Testis (tissue), 3 donors: ENCODE measurements around the gene GRIK1. TPM values are rescaled to one million over a fixed set of nuclear protein-coding genes. Genes with fewer than 3 reads are reported as not detected.

Experiments used
- DNase-seq: peaks from one replicate; pipeline ENCODE4 v3.0.0-alpha.2; 2019
- H3K27ac ChIP-seq, 2 donors: fragments of 200-600 bp; sonication (generic); one replicate each; pipeline ENCODE4 v1.5.1; 2019
- H3K27me3 ChIP-seq: fragments of 200-600 bp; sonication (generic); one replicate; pipeline ENCODE4 v1.5.1; 2019
- H3K36me3 ChIP-seq: fragments of 200-600 bp; sonication (generic); one replicate; pipeline ENCODE4 v1.5.1; 2017; ENCODE audit warnings: low read depth; ENCODE audit errors: missing control alignments
- H3K4me1 ChIP-seq: fragments of 200-600 bp; sonication (generic); one replicate; pipeline ENCODE4 v1.5.1; 2019
- H3K4me3 ChIP-seq, 2 donors: fragments of 200-600 bp; sonication (generic); one replicate each; pipeline ENCODE4 v1.5.1; 2017 to 2019
- H3K9me3 ChIP-seq: fragments of 200-600 bp; sonication (generic); one replicate; pipeline ENCODE4 v1.5.1; 2017
- POLR2A ChIP-seq: fragments of 450-650 bp; IDR thresholded peaks from one replicate; pipeline ENCODE4 v1.6.1; 2017; ENCODE audit warnings: antibody characterized with exemption, mild to moderate bottlenecking, moderate library complexity
- WGBS, 2 donors: methylation state at CpG; one replicate each; pipeline ENCODE4 v1.1.5; 2018; 5-methylcytosine and 5-hydroxymethylcytosine counted together
- intact Hi-C: fragments of 100-400 bp; cut with DNase I; formaldehyde crosslinking; loops from one replicate; pipeline ENCODE4 v1.15.1; 2023; ENCODE audit warnings: low total_unique reads
- polyA plus RNA-seq: library from polyadenylated mRNA; stranded (reverse); fragments of 350-450 nt; fragmentation: Illumina TruSeq; extraction: RNeasy Lipid Tissue Mini Kit (QIAGEN cat#74804); gene quantifications from one replicate; pipeline ENCODE4 v1.2.3, GENCODE V29; 2014; ENCODE audit warnings: low read depth, low replicate concordance; ENCODE audit not compliant: insufficient read depth
- total RNA-seq, 2 donors: library from RNA; depleted of rRNA; stranded (reverse); fragments of >200 nt; gene quantifications; one replicate each; pipeline ENCODE4 v1.2.3, GENCODE V29; 2016
- TF ChIP-seq, protein P1 (sequence below), 3 experiments: fragments of 450-650 bp in 2 of 3; fragments of 200-600 bp in 1 of 3; sonication (generic) in 1 of 3; IDR thresholded peaks; one replicate each; pipeline ENCODE4 v1.5.1; 2016 to 2019; ENCODE audit warnings: antibody characterized with exemption in 3 of 3, mild to moderate bottlenecking in 2 of 3, moderate library complexity in 1 of 3

Gene GRIK1
- total and polyA plus RNA-seq, 3 donors from 2014 or later = 0.08 to 0.25 (median 0.20) TPM

DNA sequence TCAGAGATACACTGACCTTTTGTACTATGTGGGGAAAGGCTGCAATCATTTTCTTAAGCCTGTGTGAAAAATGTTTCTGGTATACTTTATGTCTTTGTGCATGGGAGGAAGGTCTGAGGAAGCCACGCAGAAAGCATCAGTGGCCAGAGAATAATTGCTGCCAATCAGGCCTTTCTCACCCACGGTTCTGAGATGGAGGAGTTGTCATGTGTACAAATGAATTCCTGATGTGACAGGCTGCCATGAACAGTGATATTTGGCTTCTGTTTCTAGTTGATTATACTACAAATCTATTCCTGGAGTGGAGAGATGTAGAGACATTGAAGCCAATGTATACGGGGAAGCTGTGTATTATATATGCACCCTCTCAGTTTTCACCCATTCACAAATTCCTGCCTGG lies 142.6 kb downstream of the GRIK1 start:
- Histone ChIP-seq H3K36me3 (no peaks in the 10 kb centered on the region), H3K9me3 (no peaks in the 10 kb centered on the region), H3K27me3 (no peaks in the 10 kb centered on the region), H3K27ac (no peak overlapping the region), H3K4me3 (no peak overlapping the region), H3K4me1 (no peaks in the 10 kb centered on the region)
- no peak for TF ChIP-seq POLR2A
- WGBS, 2 donors = 51 to 53% methylated on average over 3 of the region's 3 CpGs
- intact Hi-C loops = no loop called here
- no peak for DNase-seq

DNA sequence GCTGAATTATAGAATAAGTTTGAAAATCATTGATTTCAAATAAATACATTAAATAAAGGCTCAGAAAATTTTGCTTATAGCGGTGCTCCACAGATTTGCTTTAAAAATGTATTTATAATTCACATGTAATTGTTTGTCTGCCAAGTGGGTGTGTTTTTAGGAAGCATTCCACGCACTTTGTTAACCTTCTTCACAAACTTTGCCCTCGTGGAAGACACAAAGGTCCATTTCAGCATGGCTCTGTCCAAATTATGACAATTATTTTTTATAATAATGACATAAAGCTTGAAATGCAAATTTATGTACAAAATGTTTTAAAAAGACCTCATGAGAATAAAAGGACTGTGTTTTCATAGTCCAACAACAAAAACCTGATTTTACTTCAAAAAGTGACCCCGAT lies 146.1 kb downstream of the GRIK1 start:
- intact Hi-C loops = no loop called here
- Histone ChIP-seq H3K27ac (no peak overlapping the region), H3K36me3 (no peaks in the 10 kb centered on the region), H3K4me1 (no peaks in the 10 kb centered on the region), H3K9me3 (no peaks in the 10 kb centered on the region), H3K27me3 (no peaks in the 10 kb centered on the region), H3K4me3 (no peak overlapping the region)
- WGBS, 2 donors = 64 to 76% methylated on average over 4 of the region's 4 CpGs
- no peak for TF ChIP-seq POLR2A
- TF ChIP-seq, protein P1, sequence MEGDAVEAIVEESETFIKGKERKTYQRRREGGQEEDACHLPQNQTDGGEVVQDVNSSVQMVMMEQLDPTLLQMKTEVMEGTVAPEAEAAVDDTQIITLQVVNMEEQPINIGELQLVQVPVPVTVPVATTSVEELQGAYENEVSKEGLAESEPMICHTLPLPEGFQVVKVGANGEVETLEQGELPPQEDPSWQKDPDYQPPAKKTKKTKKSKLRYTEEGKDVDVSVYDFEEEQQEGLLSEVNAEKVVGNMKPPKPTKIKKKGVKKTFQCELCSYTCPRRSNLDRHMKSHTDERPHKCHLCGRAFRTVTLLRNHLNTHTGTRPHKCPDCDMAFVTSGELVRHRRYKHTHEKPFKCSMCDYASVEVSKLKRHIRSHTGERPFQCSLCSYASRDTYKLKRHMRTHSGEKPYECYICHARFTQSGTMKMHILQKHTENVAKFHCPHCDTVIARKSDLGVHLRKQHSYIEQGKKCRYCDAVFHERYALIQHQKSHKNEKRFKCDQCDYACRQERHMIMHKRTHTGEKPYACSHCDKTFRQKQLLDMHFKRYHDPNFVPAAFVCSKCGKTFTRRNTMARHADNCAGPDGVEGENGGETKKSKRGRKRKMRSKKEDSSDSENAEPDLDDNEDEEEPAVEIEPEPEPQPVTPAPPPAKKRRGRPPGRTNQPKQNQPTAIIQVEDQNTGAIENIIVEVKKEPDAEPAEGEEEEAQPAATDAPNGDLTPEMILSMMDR (IDR thresholded peaks at IDR 0.05) = no peak
- no peak for DNase-seq

DNA sequence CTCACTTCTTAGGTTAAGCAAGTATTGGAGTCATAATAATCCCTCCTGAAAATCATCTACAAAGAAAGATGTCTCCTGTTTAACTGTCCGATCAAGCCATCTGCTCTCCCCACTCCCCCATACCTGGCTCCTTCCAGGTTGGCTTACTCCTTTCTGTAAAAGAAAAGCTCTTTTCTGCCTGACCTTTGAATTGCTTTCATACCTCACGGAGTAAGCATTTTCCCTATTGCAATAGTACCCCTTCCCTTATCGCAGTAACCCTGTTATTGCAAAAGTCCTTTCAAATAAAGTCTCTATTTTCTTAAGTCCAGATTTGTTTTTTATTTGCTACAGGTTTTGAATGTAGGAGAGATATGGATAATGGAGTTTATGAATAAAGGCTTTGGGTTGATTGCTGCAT lies 150.4 kb downstream of the GRIK1 start:
- Histone ChIP-seq H3K27me3 (no peaks in the 10 kb centered on the region), H3K4me3 (no peak overlapping the region), H3K27ac (no peak overlapping the region), H3K9me3 (no peaks in the 10 kb centered on the region), H3K4me1 (no peaks in the 10 kb centered on the region), H3K36me3 (no peaks in the 10 kb centered on the region)
- intact Hi-C loops = no loop called here
- 77 to 94% methylated on average over 3 of the region's 3 CpGs for WGBS, 2 donors
- TF ChIP-seq POLR2A = no peak
- TF ChIP-seq, protein P1 (IDR thresholded peaks at IDR 0.05) = no peak
- DNase-seq = no peak

DNA sequence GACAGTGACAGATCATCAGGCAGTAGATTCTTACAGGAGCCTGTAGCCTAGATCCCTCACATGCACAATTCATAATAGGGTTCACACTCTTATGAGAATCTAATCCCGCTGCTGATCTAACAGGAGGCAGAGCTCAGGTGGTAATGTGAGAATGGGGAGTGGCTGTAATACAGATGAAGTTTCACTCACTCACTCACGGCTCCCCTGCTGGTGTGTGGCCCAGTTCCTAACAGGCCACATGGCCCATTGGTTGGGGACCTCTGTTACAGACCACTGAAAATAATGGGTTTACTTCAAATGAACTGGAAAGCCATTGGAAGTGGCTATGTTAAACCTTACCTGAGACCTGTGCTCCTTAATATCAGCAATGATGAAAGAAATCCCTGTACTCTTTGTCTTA lies 151.0 kb downstream of the GRIK1 start:
- TF ChIP-seq, protein P1 (IDR thresholded peaks at IDR 0.05) = no peak
- no peak for TF ChIP-seq POLR2A
- Histone ChIP-seq H3K27me3 (no peaks in the 10 kb centered on the region), H3K9me3 (no peaks in the 10 kb centered on the region), H3K4me1 (no peaks in the 10 kb centered on the region), H3K4me3 (no peak overlapping the region), H3K27ac (no peak overlapping the region), H3K36me3 (no peaks in the 10 kb centered on the region)
- DNase-seq = no peak
- intact Hi-C loops = no loop called here
- WGBS, 2 donors = 80 to 83% methylated on average over 1 to 2 of the region's 2 CpGs

DNA sequence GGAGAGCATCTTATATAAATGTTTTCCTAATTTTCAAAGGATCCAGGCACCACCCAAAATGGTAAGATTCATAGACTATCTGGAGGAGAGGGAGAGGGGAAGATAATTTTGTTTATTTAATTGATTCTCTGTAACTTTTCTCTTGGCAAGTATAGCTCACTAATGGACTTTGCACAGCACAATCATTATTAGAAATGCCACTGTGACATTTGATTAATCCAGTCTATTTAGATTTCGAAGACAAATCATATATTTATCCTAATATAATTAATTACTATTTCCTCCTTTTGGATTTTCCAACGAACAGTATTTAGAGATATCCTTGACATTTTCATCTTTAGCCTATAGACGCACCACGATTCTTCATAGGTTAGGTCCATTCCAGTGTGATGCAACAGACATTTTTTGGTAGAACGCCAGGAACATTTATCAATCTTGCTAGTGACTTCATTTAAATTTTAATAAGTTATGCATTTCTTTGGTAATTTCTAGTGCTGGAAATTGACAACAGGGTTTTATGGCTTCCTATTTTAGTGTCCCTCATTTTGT lies 152.4 kb downstream of the GRIK1 start:
- H3K27me3 ChIP-seq = no peaks in the 10 kb centered on the region
- no peaks in the 10 kb centered on the region for H3K9me3 ChIP-seq
- no peaks in the 10 kb centered on the region for H3K4me1 ChIP-seq
- intact Hi-C loops = no loop called here
- H3K36me3 ChIP-seq = no peaks in the 10 kb centered on the region
- no peak overlapping the region for H3K27ac ChIP-seq
- no peak for DNase-seq
- TF ChIP-seq, protein P1 (IDR thresholded peaks at IDR 0.05) = no peak
- TF ChIP-seq POLR2A = no peak
- WGBS, 2 donors = 70 to 76% methylated on average over 5 of the region's 5 CpGs
- H3K4me3 ChIP-seq = no peak overlapping the region
